Activated CD8-positive, alpha-beta memory T cell treated with anti-CD3 and anti-CD28 coated beads for 4 hours (primary cell): ENCODE measurements around the gene CAPNS2.

Experiments
- DNase-seq, 2 donors: peaks; one replicate each; pipeline ENCODE4 v3.0.0-alpha.2; 2020; ENCODE audit warnings: low read depth in 2 of 2

Gene CAPNS2

GRCh38 chr16:55566432-55567175 lies at the start of gene CAPNS2:
CAPNS2 (plus strand) TSS chr16:55566684; CDS start chr16:55566757, 73 bp downstream.
- DNase-seq, result no peak

GRCh38 chr16:55521792-55522191 lies 44.7 kb upstream of the CAPNS2 start:
- DNase-seq, result no peak

- DNase-seq, result no peak
These were observed 40.0 kb upstream of the CAPNS2 start for GRCh38 chr16:55526441-55526840.

DNA sequence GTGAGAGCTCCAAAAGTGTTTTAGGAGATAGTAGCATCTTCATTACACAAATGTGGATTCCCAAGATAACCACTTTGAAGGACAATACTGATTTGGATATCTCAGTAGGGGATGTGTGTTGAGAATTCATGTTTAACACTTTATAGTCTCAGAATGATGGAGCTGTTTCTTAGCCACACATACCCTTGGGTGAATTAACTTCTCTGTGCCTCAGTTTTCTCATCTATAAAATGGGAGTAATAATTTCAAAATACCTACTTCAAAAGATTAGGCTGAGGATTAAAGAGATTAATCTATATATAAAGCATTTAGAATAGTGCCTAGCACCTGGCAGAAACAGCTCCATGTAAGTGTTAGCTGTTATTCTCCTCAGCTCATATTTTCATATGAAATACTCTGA lies 38.6 kb upstream of the CAPNS2 start:
- DNase-seq, result no peak

- DNase-seq, result no peak
These were observed 37.5 kb upstream of the CAPNS2 start for GRCh38 chr16:55529018-55529417.

DNA sequence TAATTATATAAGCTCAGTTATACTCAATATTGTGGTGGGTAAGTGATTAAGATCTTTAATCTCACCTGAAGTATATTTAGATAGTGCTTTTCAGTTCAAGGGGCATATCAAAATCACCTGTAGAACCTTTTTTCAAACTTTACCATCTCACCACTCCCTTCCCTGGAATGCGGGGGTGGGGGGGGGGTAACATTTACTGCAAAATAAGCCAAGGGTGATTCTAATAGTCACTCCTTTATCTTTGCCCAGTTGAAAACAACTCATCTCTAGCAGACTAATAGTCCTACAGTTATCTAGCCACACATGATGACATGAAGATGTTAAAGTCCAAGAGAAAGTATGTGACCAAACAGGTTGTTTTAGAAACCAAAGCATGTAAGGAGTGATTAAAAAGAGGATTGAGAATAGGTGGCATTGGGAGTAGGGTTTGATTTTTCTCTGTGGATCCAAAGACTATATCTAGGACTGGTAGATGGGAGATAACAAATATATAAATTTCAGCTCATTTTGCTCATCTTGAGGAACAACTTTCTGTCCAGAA lies 36.1 kb upstream of the CAPNS2 start:
- DNase-seq, result no peak

GRCh38 chr16:55532227-55532626 lies 34.3 kb upstream of the CAPNS2 start:
- no peak for DNase-seq

- DNase-seq, result no peak
These were observed 31.7 kb upstream of the CAPNS2 start for GRCh38 chr16:55534756-55535155.

GRCh38 chr16:55539049-55539448 lies 27.4 kb upstream of the CAPNS2 start:
- DNase-seq, result no peak

- DNase-seq, result no peak
These were observed 27.0 kb upstream of the CAPNS2 start for GRCh38 chr16:55539488-55539887.

DNA sequence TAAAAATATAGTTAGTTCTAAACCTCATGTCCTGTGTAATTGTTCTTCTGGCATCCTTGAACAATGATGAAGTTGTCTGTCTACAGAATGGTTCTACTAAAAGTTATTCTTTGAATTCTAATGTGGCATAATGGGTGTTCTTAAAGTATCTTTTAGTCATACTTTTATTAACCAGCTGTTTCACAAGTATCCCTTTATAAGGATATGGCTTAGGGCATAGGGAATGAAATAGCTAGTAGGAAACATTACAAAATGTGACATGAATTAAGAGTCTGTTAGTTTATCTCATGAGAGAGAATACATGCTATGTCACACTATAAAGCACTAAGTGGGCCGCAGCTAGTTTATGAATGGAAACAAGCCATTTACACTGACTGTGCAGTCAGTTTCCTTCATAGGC lies 26.3 kb upstream of the CAPNS2 start:
- DNase-seq, result no peak

GRCh38 chr16:55542459-55543082 lies 23.9 kb upstream of the CAPNS2 start:
- no peak for DNase-seq

DNA sequence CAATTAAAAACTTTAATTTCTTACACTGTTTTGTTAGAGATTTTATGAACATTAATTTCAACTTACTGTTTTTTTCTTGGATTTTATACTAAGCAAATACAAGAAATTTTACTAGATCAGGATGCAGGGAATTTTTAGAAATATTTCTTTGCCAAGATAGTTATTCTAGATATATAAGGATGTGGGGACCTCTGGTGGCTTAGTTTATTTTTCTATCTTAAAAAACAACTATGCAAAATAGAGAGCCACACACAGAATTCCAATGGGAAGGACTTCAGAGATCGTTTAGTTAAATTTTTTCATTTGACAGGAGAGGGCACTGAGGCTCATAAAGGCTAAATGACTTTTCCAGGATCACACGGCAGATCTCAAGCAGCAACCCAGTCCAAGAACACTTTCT lies 23.0 kb upstream of the CAPNS2 start:
- DNase-seq, result no peak

GRCh38 chr16:55552621-55553020 lies 13.9 kb upstream of the CAPNS2 start:
- no peak for DNase-seq

DNA sequence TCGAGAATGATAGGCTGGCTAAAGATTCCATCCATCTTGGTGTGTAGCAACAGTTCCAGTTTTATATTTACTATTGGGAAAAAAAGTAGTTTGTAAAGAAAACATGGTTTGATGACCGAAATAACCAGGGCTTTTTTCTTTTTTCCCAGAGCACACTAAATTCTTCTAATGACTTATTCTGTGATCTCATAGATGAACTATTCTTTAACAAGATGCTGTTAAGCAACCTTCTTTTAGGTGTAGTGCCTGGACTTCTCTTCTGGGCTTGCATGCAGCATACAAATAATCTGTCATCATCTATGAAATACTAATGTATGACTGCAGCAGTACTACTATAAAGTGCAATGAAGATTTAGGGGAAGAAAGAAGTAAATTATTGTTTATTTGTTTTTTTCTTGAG lies 11.0 kb upstream of the CAPNS2 start:
- DNase-seq, result no peak

- DNase-seq, result no peak
These were observed 9.3 kb upstream of the CAPNS2 start for GRCh38 chr16:55557186-55557585.

GRCh38 chr16:55559233-55559632 lies 7.3 kb upstream of the CAPNS2 start:
- DNase-seq, result no peak

DNA sequence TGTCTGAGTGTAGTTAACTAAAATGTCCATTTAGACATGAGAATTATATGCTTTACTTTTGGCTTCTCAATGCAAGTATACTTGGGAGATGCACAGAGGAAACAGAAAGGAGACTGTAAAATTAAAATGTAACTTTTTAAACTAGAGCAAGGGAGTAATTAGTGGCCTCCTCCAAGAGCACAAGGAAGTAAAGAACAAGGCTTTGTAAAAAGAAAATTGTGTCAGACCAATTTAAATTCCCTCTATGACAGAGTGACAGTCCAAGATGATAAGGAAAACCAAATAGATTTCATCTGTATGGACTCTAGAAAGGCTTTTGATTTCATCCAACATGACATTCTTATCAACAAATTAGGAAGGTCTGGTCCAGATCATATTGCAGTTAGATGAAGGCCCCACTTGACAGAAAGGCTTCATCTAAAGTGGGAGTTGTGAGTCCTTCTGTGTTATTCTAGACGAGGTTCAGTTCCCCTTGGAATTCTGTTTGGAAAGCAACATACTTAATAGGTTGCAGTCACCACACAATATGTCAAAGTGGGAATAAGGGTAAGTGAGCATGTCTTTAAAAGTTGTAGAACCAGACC lies 6.5 kb upstream of the CAPNS2 start:
- DNase-seq, result no peak

DNA sequence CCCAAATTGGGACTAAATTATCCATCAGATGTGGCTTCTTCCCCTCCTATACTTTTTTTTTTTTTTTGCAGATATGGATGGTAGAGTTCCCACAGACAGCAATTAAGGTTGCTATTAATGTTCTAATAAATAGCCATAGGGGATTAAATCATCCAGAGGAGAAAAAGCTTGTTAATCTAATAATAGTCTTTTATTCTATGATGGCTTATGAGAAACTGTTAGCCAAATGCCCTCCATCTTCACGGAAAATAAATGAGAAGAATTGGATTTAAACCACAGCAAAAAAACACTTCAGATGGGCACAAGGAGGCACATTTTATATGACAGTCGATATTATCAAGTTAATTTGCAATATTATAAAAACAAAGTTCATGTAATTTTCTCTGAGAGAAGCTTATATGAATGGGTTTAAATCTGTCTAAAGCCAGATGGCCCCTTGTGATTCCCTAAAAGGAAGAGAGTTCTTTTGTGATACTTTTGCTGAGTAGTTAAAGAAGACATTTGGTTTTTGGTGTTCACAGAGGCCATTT lies 5.1 kb upstream of the CAPNS2 start:
- DNase-seq, result no peak

DNA sequence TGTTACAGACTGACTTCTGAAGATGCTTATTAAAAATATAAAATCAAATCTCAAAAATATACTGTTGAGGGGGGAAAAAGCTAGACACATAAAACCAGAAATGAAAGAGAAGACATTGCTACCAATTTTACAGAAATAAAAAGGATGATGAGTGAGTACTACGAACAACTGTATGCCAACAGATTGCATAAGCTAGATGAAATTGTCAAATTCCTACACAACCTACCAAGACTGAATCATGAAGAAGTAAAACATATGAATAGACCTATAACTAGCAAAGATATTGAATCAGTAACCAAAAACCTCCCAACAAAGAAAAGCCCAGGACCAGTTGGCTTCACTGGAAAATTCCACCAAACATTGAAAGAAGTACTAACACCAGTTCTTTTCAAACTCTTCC lies 3.5 kb upstream of the CAPNS2 start:
- no peak for DNase-seq

GRCh38 chr16:55563797-55564196 lies 2.7 kb upstream of the CAPNS2 start:
- no peak for DNase-seq

- DNase-seq, result no peak
These were observed 1.4 kb upstream of the CAPNS2 start for GRCh38 chr16:55565086-55565485.

- no peak for DNase-seq
These were observed 898 bp downstream of the CAPNS2 start for GRCh38 chr16:55567382-55567781.
